GM12878 (cell line): ENCODE data around the gene CTNNBIP1. TPM values are rescaled to one million over a fixed set of nuclear protein-coding genes. Genes with fewer than 3 reads are reported as not detected.

ENCODE experiments used
- ATAC-seq: fragments of 200-7000 bp; cut with Tn5 transposase; 3 replicates; pipeline ENCODE4 v1.9.1; 2020; ENCODE audit warnings: mild to moderate bottlenecking, moderate library complexity
- BruUV-seq: library from RNA; stranded (reverse); fragments of 400-500 nt; replicated peaks from 2 replicates; lab custom pipeline; 2021; lab: Mats Ljungman, UMichigan
- CTCF ChIA-PET: fragments of 300-600 bp; sonication (Branson Sonifier 250); formaldehyde crosslinking; extraction: SDS; loops from one replicate; lab custom pipeline; 2021; ENCODE audit warnings: inconsistent platforms; lab: Yijun Ruan, JAX
- POLR2A ChIA-PET: fragments of 350-600 bp; formaldehyde crosslinking; extraction: SDS; loops from one replicate; lab custom pipeline; 2021; ENCODE audit warnings: inconsistent platforms; lab: Charles Lee
- RAD21 ChIA-PET: fragments of 300-600 bp; sonication (Branson Sonifier 250); formaldehyde crosslinking; loops from one replicate; lab custom pipeline; 2023; ENCODE audit warnings: antibody characterized with exemption; ENCODE audit not compliant: unreplicated experiment; lab: Charles Lee
- SMC1A ChIA-PET: fragments of 300-600 bp; sonication (Branson Sonifier 250); formaldehyde crosslinking; loops from one replicate; lab custom pipeline; 2023; ENCODE audit not compliant: unreplicated experiment, uncharacterized antibody; lab: Charles Lee
- DNase-seq: peaks from one replicate; pipeline ENCODE4 v3.0.0-alpha.2; 2011; ENCODE audit warnings: low read depth, low spot score
- FAIRE-seq: peaks from 3 replicates; lab custom pipeline; 2011; peaks lifted over from hg19 to GRCh38; lab: Jason Lieb, UNC
- H2AFZ ChIP-seq: 2 replicates; pipeline ENCODE4 v1.6.0; 2011; ENCODE audit warnings: low read depth, low read length, control low read depth; ENCODE audit not compliant: control insufficient read depth
- H3K27ac ChIP-seq: 2 replicates; pipeline ENCODE4 v1.5.1; 2011; ENCODE audit warnings: control low read depth; ENCODE audit not compliant: control insufficient read depth, insufficient read depth
- H3K27me3 ChIP-seq, 2 experiments: replicated peaks in 1 of 2; 2 replicates each; pipeline versions ENCODE4 v1.6.0 to v1.6.1; 2011; ENCODE audit warnings: low read length in 1 of 2; ENCODE audit not compliant: control insufficient read depth in 2 of 2, insufficient read depth in 2 of 2
- H3K36me3 ChIP-seq, 2 experiments: 2 replicates each; pipeline ENCODE4 v1.5.1; 2011; ENCODE audit warnings: low read length in 1 of 2; ENCODE audit not compliant: control insufficient read depth in 2 of 2, insufficient read depth in 2 of 2
- H3K4me1 ChIP-seq: 2 replicates; pipeline ENCODE4 v1.6.1; 2011; ENCODE audit warnings: mild to moderate bottlenecking, low read length, moderate library complexity, mixed read lengths; ENCODE audit not compliant: control insufficient read depth, insufficient read depth
- H3K4me2 ChIP-seq: 2 replicates; pipeline ENCODE4 v1.6.0; 2011; ENCODE audit warnings: control low read depth; ENCODE audit not compliant: control insufficient read depth, insufficient read depth
- H3K4me3 ChIP-seq: fragments of 200-600 bp; sonication (generic); 2 replicates; pipeline ENCODE4 v1.5.1; 2016
- H3K79me2 ChIP-seq: 2 replicates; pipeline ENCODE4 v1.6.0; 2011; ENCODE audit warnings: low read length; ENCODE audit not compliant: control insufficient read depth, insufficient read depth
- H3K9ac ChIP-seq: 2 replicates; pipeline ENCODE4 v1.8.0; 2011; ENCODE audit warnings: low read length, control low read depth, mixed read lengths; ENCODE audit not compliant: control insufficient read depth, insufficient read depth
- H3K9me3 ChIP-seq: replicated peaks from 3 replicates; pipeline ENCODE4 v1.5.1; 2011; ENCODE audit warnings: mild to moderate bottlenecking, low read length; ENCODE audit not compliant: control insufficient read depth, insufficient read depth
- H4K20me1 ChIP-seq: 2 replicates; pipeline ENCODE4 v1.6.0; 2011; ENCODE audit not compliant: control insufficient read depth, insufficient read depth
- EGR1 ChIP-seq, 2 experiments: IDR thresholded peaks; 1 replicate in 1 of 2; 2 replicates in 1 of 2; pipeline ENCODE4 v1.6.1; 2011 to 2012; ENCODE audit warnings: low read depth in 2 of 2, low read length in 2 of 2, borderline replicate concordance in 1 of 2, mild to moderate bottlenecking in 1 of 2, moderate library complexity in 1 of 2
- ETV6 ChIP-seq, 2 experiments: fragments of 450-650 bp in 1 of 2; IDR thresholded peaks in 1 of 2; conservative IDR thresholded peaks in 1 of 2; 2 replicates each; pipeline ENCODE4 v1.6.1; 2014; ENCODE audit warnings: antibody characterized with exemption in 1 of 2, borderline replicate concordance in 1 of 2, low read depth in 1 of 2, mild to moderate bottlenecking in 1 of 2, moderate library complexity in 1 of 2
- GABPA ChIP-seq: IDR thresholded peaks from 2 replicates; pipeline ENCODE4 v1.6.1; 2014; ENCODE audit warnings: antibody characterized with exemption, low read depth, mild to moderate bottlenecking, inconsistent platforms
- HDAC2 ChIP-seq: fragments of 200-600 bp; sonication (generic); IDR thresholded peaks from 2 replicates; pipeline ENCODE4 v1.6.1; 2017
- IKZF1 ChIP-seq: fragments of 450-650 bp; conservative IDR thresholded peaks from 2 replicates; pipeline ENCODE4 v1.6.1; 2017; ENCODE audit warnings: antibody characterized with exemption, mild to moderate bottlenecking
- MEF2B ChIP-seq: fragments of 450-650 bp; IDR thresholded peaks from 2 replicates; pipeline ENCODE4 v1.6.1; 2018; ENCODE audit warnings: mild to moderate bottlenecking, moderate library complexity; ENCODE audit not compliant: partially characterized antibody, poor library complexity, severe bottlenecking
- RBBP5 ChIP-seq: fragments of 200-600 bp; sonication (generic); conservative IDR thresholded peaks from 2 replicates; pipeline ENCODE4 v1.6.1; 2016
- YBX1 ChIP-seq: fragments of 450-650 bp; IDR thresholded peaks from 2 replicates; pipeline ENCODE4 v1.6.1; 2016; ENCODE audit warnings: antibody characterized with exemption
- YY1 ChIP-seq: IDR thresholded peaks from 2 replicates; pipeline ENCODE4 v1.6.1; 2011; ENCODE audit warnings: low read depth, mild to moderate bottlenecking, low read length
- ZBED1 ChIP-seq: IDR thresholded peaks from 2 replicates; pipeline ENCODE4 v1.6.1; 2016; ENCODE audit warnings: borderline replicate concordance
- WGBS: methylation state at CpG from one replicate; pipeline ENCODE4 v1.1.6; 2016; ENCODE audit warnings: low lambda C conversion rate; ENCODE audit not compliant: insufficient replicate concordance, insufficient coverage; ENCODE audit errors: missing lambda C conversion rate; 5-methylcytosine and 5-hydroxymethylcytosine counted together
- in situ Hi-C: fragments of 300-500 bp; cut with MboI; formaldehyde crosslinking; loops from 9 replicates; pipeline ENCODE4 v1.14.3; 2018; ENCODE audit warnings: mixed read lengths
- intact Hi-C: fragments of 100-400 bp; cut with micrococcal nuclease; formaldehyde crosslinking; loops from one replicate; pipeline ENCODE4 v1.14.2; 2022; ENCODE audit not compliant: unreplicated experiment
- polyA plus RNA-seq, 11 experiments: library from polyadenylated mRNA; depleted of rRNA in 4 of 11; unstranded in 6 of 11; stranded (reverse) in 5 of 11; fragments of >200 nt; fragmentation: Nextera tagmentation in 4 of 11; fragmentation: Illumina TruSeq in 1 of 11; extraction: Ambion mirVana in 4 of 11; extraction: Trizol in 1 of 11; gene quantifications; 1 replicate in 1 of 11; 2 replicates in 10 of 11; pipeline versions ENCODE4 v1.2.1 to v1.2.3, GENCODE V29; 2011 to 2016; ENCODE audit warnings: inconsistent platforms in 2 of 11, missing spikeins in 2 of 11, low read depth in 1 of 11
- total RNA-seq, 4 experiments: library from RNA; depleted of rRNA in 3 of 4; stranded (reverse); fragments of >200 nt in 3 of 4; fragmentation: Illumina TruSeq in 1 of 4; extraction: Trizol in 1 of 4; gene quantifications; 2 replicates each; pipeline versions ENCODE4 v1.2.1 to v1.2.3, GENCODE V29; 2013 to 2021
- TF ChIP-seq, protein P1 (sequence below): IDR thresholded peaks from 2 replicates; pipeline ENCODE4 v1.6.1; 2012; ENCODE audit warnings: low read length, inconsistent platforms
- TF ChIP-seq, protein P2 (sequence below): fragments of 450-650 bp; IDR thresholded peaks from 2 replicates; pipeline ENCODE4 v1.6.1; 2016; ENCODE audit warnings: mild to moderate bottlenecking
- TF ChIP-seq, protein P3 (sequence below): IDR thresholded peaks from 2 replicates; pipeline ENCODE4 v1.6.1; 2012; ENCODE audit warnings: low read depth, low read length, improper control_type of control experiment
- TF ChIP-seq, protein P4 (sequence below): fragments of 450-650 bp; IDR thresholded peaks from 2 replicates; pipeline ENCODE4 v1.6.1; 2017; ENCODE audit warnings: mild to moderate bottlenecking, moderate library complexity

Gene CTNNBIP1
- total and polyA plus RNA-seq, 10 of the 15 experiments (the other 5 are each of a cell fraction or from before 2014, with no cell fraction given): 0.42 to 31.8 (median 10.8) TPM

DNA sequence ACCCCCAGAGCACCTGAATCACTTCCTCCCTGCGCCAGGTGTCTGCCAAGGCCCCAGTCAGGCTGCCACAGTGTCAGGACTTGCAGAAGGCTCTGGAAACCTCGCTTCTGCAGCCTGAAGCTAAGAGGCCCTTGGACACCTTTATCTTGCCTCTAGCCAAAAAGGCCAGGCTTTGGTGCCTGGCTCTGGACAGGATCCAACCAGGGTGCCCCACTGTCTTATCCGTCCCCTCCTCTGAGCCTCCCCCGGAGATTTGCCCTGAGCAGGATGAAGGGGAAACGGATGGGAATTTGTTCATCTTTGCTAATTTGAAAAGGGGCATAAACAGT is 73.5 kb downstream of the CTNNBIP1 start:
- RAD21 ChIA-PET: no interaction called here

More for the DNA sequence above, 73.5 kb downstream of the CTNNBIP1 start:
- ATAC-seq: no peak; the same call in 2 of the 3 replicates
- in situ Hi-C loops (no loop called here), intact Hi-C loops (no loop called here)
- H3K4me1 ChIP-seq: no peaks in the 10 kb centered on the region
- H3K79me2 ChIP-seq: no peaks in the 10 kb centered on the region
- H3K4me2 ChIP-seq: no peak overlapping the region
- WGBS: 33% methylated on average over 5 of the region's 5 CpGs
- FAIRE-seq: no peak
- no peaks in the 10 kb centered on the region; a peak in 1 of 4 replicates for H3K27me3 ChIP-seq
- TF ChIP-seq MEF2B (no peak), HDAC2 (no peak), GABPA (no peak), IKZF1 (no peak), YY1 (no peak), YBX1 (no peak), RBBP5 (no peak), ZBED1 (no peak), EGR1 (IDR thresholded peaks at IDR 0.05; ENCODE audit: borderline replicate concordance in 1 of 2, low read depth in 2 of 2, low read length in 2 of 2) (no peak), ETV6 (conservative IDR thresholded peaks at IDR 0.05 in 1 of 2, IDR thresholded peaks at IDR 0.05 in 1 of 2; ENCODE audit: borderline replicate concordance in 1 of 2, low read depth in 1 of 2) (no peak)
- TF ChIP-seq, protein P1, sequence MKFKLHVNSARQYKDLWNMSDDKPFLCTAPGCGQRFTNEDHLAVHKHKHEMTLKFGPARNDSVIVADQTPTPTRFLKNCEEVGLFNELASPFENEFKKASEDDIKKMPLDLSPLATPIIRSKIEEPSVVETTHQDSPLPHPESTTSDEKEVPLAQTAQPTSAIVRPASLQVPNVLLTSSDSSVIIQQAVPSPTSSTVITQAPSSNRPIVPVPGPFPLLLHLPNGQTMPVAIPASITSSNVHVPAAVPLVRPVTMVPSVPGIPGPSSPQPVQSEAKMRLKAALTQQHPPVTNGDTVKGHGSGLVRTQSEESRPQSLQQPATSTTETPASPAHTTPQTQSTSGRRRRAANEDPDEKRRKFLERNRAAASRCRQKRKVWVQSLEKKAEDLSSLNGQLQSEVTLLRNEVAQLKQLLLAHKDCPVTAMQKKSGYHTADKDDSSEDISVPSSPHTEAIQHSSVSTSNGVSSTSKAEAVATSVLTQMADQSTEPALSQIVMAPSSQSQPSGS: no peak
- TF ChIP-seq, protein P2, sequence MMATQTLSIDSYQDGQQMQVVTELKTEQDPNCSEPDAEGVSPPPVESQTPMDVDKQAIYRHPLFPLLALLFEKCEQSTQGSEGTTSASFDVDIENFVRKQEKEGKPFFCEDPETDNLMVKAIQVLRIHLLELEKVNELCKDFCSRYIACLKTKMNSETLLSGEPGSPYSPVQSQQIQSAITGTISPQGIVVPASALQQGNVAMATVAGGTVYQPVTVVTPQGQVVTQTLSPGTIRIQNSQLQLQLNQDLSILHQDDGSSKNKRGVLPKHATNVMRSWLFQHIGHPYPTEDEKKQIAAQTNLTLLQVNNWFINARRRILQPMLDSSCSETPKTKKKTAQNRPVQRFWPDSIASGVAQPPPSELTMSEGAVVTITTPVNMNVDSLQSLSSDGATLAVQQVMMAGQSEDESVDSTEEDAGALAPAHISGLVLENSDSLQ: no peak
- TF ChIP-seq, protein P3, sequence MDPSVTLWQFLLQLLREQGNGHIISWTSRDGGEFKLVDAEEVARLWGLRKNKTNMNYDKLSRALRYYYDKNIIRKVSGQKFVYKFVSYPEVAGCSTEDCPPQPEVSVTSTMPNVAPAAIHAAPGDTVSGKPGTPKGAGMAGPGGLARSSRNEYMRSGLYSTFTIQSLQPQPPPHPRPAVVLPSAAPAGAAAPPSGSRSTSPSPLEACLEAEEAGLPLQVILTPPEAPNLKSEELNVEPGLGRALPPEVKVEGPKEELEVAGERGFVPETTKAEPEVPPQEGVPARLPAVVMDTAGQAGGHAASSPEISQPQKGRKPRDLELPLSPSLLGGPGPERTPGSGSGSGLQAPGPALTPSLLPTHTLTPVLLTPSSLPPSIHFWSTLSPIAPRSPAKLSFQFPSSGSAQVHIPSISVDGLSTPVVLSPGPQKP: no peak
- TF ChIP-seq, protein P4, sequence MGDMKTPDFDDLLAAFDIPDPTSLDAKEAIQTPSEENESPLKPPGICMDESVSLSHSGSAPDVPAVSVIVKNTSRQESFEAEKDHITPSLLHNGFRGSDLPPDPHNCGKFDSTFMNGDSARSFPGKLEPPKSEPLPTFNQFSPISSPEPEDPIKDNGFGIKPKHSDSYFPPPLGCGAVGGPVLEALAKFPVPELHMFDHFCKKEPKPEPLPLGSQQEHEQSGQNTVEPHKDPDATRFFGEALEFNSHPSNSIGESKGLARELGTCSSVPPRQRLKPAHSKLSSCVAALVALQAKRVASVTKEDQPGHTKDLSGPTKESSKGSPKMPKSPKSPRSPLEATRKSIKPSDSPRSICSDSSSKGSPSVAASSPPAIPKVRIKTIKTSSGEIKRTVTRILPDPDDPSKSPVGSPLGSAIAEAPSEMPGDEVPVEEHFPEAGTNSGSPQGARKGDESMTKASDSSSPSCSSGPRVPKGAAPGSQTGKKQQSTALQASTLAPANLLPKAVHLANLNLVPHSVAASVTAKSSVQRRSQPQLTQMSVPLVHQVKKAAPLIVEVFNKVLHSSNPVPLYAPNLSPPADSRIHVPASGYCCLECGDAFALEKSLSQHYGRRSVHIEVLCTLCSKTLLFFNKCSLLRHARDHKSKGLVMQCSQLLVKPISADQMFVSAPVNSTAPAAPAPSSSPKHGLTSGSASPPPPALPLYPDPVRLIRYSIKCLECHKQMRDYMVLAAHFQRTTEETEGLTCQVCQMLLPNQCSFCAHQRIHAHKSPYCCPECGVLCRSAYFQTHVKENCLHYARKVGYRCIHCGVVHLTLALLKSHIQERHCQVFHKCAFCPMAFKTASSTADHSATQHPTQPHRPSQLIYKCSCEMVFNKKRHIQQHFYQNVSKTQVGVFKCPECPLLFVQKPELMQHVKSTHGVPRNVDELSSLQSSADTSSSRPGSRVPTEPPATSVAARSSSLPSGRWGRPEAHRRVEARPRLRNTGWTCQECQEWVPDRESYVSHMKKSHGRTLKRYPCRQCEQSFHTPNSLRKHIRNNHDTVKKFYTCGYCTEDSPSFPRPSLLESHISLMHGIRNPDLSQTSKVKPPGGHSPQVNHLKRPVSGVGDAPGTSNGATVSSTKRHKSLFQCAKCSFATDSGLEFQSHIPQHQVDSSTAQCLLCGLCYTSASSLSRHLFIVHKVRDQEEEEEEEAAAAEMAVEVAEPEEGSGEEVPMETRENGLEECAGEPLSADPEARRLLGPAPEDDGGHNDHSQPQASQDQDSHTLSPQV: no peak
- ChIA-PET CTCF (no interaction called here), SMC1A (no interaction called here), POLR2A (no interaction called here)
- no peaks in the 10 kb centered on the region; the same call in 2 of the 3 replicates for H3K9me3 ChIP-seq
- DNase-seq: no peak
- no peak overlapping the region for H3K9ac ChIP-seq
- H2AFZ ChIP-seq: no peak overlapping the region
- BruUV-seq: no TSS peak
- no peaks in the 10 kb centered on the region for H4K20me1 ChIP-seq
- no peak overlapping the region for H3K4me3 ChIP-seq
- H3K36me3 ChIP-seq: no peaks in the 10 kb centered on the region
- no peak overlapping the region for H3K27ac ChIP-seq
